Smooth muscle cell (in vitro differentiated cells): Measurements from ENCODE around the gene CLCN3. TPM values are rescaled to one million over a fixed set of nuclear protein-coding genes. Genes with fewer than 3 reads are reported as not detected.

ENCODE experiments used
- DNase-seq: peaks from one replicate; lab custom pipeline; 2025; ENCODE audit not compliant: unreplicated experiment; lab: John Stamatoyannopoulos, UW
- H2AFZ ChIP-seq: fragments of 200-600 bp; sonication (generic); 2 replicates; pipeline ENCODE4 v1.6.0; 2016; ENCODE audit warnings: antibody characterized with exemption, low read depth, mild to moderate bottlenecking
- H3F3A ChIP-seq: fragments of 200-600 bp; sonication (generic); 2 replicates; pipeline ENCODE4 v1.6.0; 2017; ENCODE audit warnings: antibody characterized with exemption, low read depth
- H3K27ac ChIP-seq: fragments of 200-600 bp; sonication (generic); 2 replicates; pipeline ENCODE4 v1.5.1; 2016; ENCODE audit warnings: low read depth, mild to moderate bottlenecking
- H3K27me3 ChIP-seq: fragments of 200-600 bp; sonication (generic); 2 replicates; pipeline ENCODE4 v1.6.1; 2016; ENCODE audit warnings: low read depth, mild to moderate bottlenecking
- H3K36me3 ChIP-seq: fragments of 200-600 bp; sonication (generic); 2 replicates; pipeline ENCODE4 v1.5.1; 2016; ENCODE audit warnings: low read depth
- H3K4me1 ChIP-seq: fragments of 200-600 bp; sonication (generic); 2 replicates; pipeline ENCODE4 v1.5.1; 2016; ENCODE audit warnings: low read depth
- H3K4me2 ChIP-seq: fragments of 200-600 bp; sonication (generic); 2 replicates; pipeline ENCODE4 v1.6.0; 2016; ENCODE audit warnings: mild to moderate bottlenecking
- H3K4me3 ChIP-seq: fragments of 200-600 bp; sonication (generic); 2 replicates; pipeline ENCODE4 v1.5.1; 2016; ENCODE audit warnings: mild to moderate bottlenecking
- H3K79me2 ChIP-seq: fragments of 200-600 bp; sonication (generic); 2 replicates; pipeline ENCODE4 v1.6.0; 2016; ENCODE audit warnings: low read depth, mild to moderate bottlenecking
- H3K9ac ChIP-seq: fragments of 200-600 bp; sonication (generic); 2 replicates; pipeline ENCODE4 v1.6.0; 2016; ENCODE audit warnings: low read depth
- H3K9me3 ChIP-seq: fragments of 200-600 bp; sonication (generic); replicated peaks from 2 replicates; pipeline ENCODE4 v1.5.1; 2016; ENCODE audit warnings: low read depth
- H4K20me1 ChIP-seq: fragments of 200-600 bp; sonication (generic); 2 replicates; pipeline ENCODE4 v1.6.0; 2016; ENCODE audit warnings: low read depth
- WGBS: methylation state at CpG from one replicate; pipeline ENCODE4 v1.1.7; 2016; ENCODE audit warnings: low lambda C conversion rate; 5-methylcytosine and 5-hydroxymethylcytosine counted together
- polyA plus RNA-seq: library from polyadenylated mRNA; unstranded; fragments of >200 nt; fragmentation: Nextera tagmentation; extraction: Ambion mirVana; gene quantifications from 2 replicates; pipeline ENCODE4 v1.2.1, GENCODE V29; 2016
- total RNA-seq: library from RNA; depleted of rRNA; stranded (reverse); fragments of >200 nt; gene quantifications from 2 replicates; pipeline ENCODE4 v1.2.3, GENCODE V29; 2014
- TF ChIP-seq, protein P1 (sequence below): fragments of 200-600 bp; sonication (generic); IDR thresholded peaks from 2 replicates; pipeline ENCODE4 v1.5.1; 2017; ENCODE audit warnings: borderline replicate concordance, mild to moderate bottlenecking, antibody characterized with exemption; ENCODE audit not compliant: insufficient read depth, poor library complexity, severe bottlenecking

Gene CLCN3
- total and polyA plus RNA-seq, 2 experiments from 2014 or later = 13.7 to 41.2 TPM

GRCh38 chr4:169658196-169658595 lies 37.8 kb downstream of the CLCN3 start:
- WGBS = 72% methylated on average over 2 of the region's 2 CpGs
- TF ChIP-seq, protein P1, sequence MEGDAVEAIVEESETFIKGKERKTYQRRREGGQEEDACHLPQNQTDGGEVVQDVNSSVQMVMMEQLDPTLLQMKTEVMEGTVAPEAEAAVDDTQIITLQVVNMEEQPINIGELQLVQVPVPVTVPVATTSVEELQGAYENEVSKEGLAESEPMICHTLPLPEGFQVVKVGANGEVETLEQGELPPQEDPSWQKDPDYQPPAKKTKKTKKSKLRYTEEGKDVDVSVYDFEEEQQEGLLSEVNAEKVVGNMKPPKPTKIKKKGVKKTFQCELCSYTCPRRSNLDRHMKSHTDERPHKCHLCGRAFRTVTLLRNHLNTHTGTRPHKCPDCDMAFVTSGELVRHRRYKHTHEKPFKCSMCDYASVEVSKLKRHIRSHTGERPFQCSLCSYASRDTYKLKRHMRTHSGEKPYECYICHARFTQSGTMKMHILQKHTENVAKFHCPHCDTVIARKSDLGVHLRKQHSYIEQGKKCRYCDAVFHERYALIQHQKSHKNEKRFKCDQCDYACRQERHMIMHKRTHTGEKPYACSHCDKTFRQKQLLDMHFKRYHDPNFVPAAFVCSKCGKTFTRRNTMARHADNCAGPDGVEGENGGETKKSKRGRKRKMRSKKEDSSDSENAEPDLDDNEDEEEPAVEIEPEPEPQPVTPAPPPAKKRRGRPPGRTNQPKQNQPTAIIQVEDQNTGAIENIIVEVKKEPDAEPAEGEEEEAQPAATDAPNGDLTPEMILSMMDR = no peak
- Histone ChIP-seq H3K27ac (peak overlapping the region; percentile 100), H3K36me3 (no peaks in the 10 kb centered on the region), H4K20me1 (no peaks in the 10 kb centered on the region), H3F3A (peaks cover 32% of the 10 kb centered on the region), H2AFZ (no peak overlapping the region), H3K27me3 (no peaks in the 10 kb centered on the region), H3K4me2 (peak overlapping the region; percentile 90), H3K9me3 (no peaks in the 10 kb centered on the region), H3K4me1 (peaks cover 34% of the 10 kb centered on the region), H3K4me3 (no peak overlapping the region), H3K79me2 (peaks cover 76% of the 10 kb centered on the region), H3K9ac (peak overlapping the region; percentile 99)
- no peak for DNase-seq

- Histone ChIP-seq H2AFZ (peak overlapping the region; percentile 46), H3K4me1 (peaks cover 34% of the 10 kb centered on the region), H3K36me3 (no peaks in the 10 kb centered on the region), H3F3A (peaks cover 32% of the 10 kb centered on the region), H4K20me1 (no peaks in the 10 kb centered on the region), H3K27ac (peak overlapping the region; percentile 100), H3K79me2 (peaks cover 79% of the 10 kb centered on the region), H3K27me3 (no peaks in the 10 kb centered on the region), H3K4me2 (peak overlapping the region; percentile 90), H3K4me3 (peak overlapping the region; percentile 62), H3K9me3 (no peaks in the 10 kb centered on the region), H3K9ac (peak overlapping the region; percentile 99)
- TF ChIP-seq, protein P1 = no peak
- WGBS = 35% methylated on average over 6 of the region's 6 CpGs
- no peak for DNase-seq
These were observed 38.8 kb downstream of the CLCN3 start for GRCh38 chr4:169658975-169659715.

DNA sequence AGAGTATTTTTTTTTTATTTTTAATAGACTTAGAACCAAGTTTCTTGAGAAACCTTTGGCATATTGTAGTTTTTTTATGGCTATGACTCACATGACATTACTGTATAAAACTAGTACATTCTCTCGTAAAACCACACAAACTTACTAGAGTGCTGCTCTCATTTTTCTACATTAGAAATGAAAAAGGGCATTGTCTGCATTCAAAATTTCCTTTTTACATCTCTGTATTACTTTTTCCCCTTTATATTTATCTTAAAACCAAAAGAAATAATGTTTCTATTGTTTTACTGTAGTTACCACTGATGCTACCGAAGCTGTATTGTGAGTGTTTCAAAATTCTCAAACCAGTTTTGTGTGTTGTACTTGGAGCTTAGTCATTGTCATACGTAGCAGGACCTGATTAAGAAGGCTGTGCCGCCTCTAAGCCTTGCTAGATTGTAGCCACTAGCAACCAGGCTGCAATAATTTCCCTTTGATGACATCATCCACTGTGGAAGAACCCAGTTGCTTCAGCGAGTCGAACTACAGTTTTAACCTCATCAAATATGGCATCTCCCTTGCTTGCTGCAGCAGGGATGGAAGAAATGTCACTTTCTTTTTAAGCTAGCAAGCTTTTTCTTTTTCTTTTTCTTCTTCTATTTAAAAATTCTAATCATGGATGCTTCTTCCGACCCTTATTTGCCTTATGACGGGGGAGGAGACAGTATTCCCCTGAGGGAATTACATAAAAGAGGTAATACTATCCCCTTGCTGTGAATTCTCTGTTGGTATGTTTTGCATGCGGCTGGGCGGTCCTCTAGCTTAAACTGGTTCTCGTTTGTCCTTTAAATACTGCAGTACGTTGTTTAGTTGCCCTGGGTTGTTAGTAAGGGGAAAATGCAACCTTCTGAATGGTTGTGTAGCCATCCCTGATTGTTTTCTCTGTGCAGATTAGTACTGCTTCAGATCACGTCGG lies 39.6 kb downstream of the CLCN3 start:
- 1% methylated on average over 14 of the region's 14 CpGs for WGBS
- Histone ChIP-seq H3K36me3 (no peaks in the 10 kb centered on the region), H3K9me3 (no peaks in the 10 kb centered on the region), H4K20me1 (no peaks in the 10 kb centered on the region), H3K9ac (peak overlapping the region; percentile 99), H3F3A (peaks cover 32% of the 10 kb centered on the region), H2AFZ (peak overlapping the region; percentile 46), H3K4me1 (peaks cover 40% of the 10 kb centered on the region), H3K27me3 (no peaks in the 10 kb centered on the region), H3K4me3 (peak overlapping the region; percentile 62), H3K4me2 (peak overlapping the region; percentile 90), H3K79me2 (peaks cover 79% of the 10 kb centered on the region), H3K27ac (peak overlapping the region; percentile 100)
- peak; percentile 5 for DNase-seq
- TF ChIP-seq, protein P1 = no peak
